ENCODE data around the gene PTPRM.

Gene PTPRM

GRCh38 chr18:7742224-7742623, 175.1 kb downstream of the PTPRM start:
- DNase-seq (ENCODE audit: low read depth), result no peak
- no peak for TF ChIP-seq CTCF (conservative IDR thresholded peaks at IDR 0.05; ENCODE audit: low read depth, low read length)
- H3K4me3 ChIP-seq (ENCODE audit: low read depth, low read length), result no peak overlapping the region

GRCh38 chr18:7743256-7743655, 176.1 kb downstream of the PTPRM start:
- no peak for TF ChIP-seq CTCF (conservative IDR thresholded peaks at IDR 0.05; ENCODE audit: low read depth, low read length)
- DNase-seq (ENCODE audit: low read depth), result no peak
- H3K4me3 ChIP-seq (ENCODE audit: low read depth, low read length), result no peak overlapping the region

- no peak for TF ChIP-seq CTCF (conservative IDR thresholded peaks at IDR 0.05; ENCODE audit: low read depth, low read length)
- H3K4me3 ChIP-seq (ENCODE audit: low read depth, low read length), result no peak overlapping the region
- DNase-seq (ENCODE audit: low read depth), result no peak
Observed at GRCh38 chr18:7746106-7746505, 179.0 kb downstream of the PTPRM start.

- DNase-seq (ENCODE audit: low read depth), result no peak
- TF ChIP-seq CTCF (conservative IDR thresholded peaks at IDR 0.05; ENCODE audit: low read depth, low read length), result no peak
- no peak overlapping the region for H3K4me3 ChIP-seq (ENCODE audit: low read depth, low read length)
Observed at GRCh38 chr18:7748251-7749007, 181.3 kb downstream of the PTPRM start.

GRCh38 chr18:7749008-7749405, 181.9 kb downstream of the PTPRM start:
- no peak for TF ChIP-seq CTCF (conservative IDR thresholded peaks at IDR 0.05; ENCODE audit: low read depth, low read length)
- no peak overlapping the region for H3K4me3 ChIP-seq (ENCODE audit: low read depth, low read length)
- no peak for DNase-seq (ENCODE audit: low read depth)

- H3K4me3 ChIP-seq (ENCODE audit: low read depth, low read length), result no peak overlapping the region
- peak; percentile 68 for DNase-seq (ENCODE audit: low read depth)
- no peak for TF ChIP-seq CTCF (conservative IDR thresholded peaks at IDR 0.05; ENCODE audit: low read depth, low read length)
Observed at GRCh38 chr18:7749510-7749981, 182.4 kb downstream of the PTPRM start.

GRCh38 chr18:7750095-7750663, 183.1 kb downstream of the PTPRM start:
- TF ChIP-seq CTCF (conservative IDR thresholded peaks at IDR 0.05; ENCODE audit: low read depth, low read length), result no peak
- H3K4me3 ChIP-seq (ENCODE audit: low read depth, low read length), result no peak overlapping the region
- DNase-seq (ENCODE audit: low read depth), result peak; percentile 41

Measured in choroid plexus epithelial cell (primary cell).